ENCODE results near the gene TNFAIP8L2.
A peak's percentile ranks its signal among the peaks of the same experiment; 100 is the strongest.
"Not testable (repeated sequence)": the region's sequence is repeated elsewhere in the genome, so short reads cannot be mapped to it uniquely, and the experiment has no call there.

Gene TNFAIP8L2

GRCh38 chr1:151196292-151196800 lies 39.9 kb downstream of the TNFAIP8L2 start:
- DNase-seq (ENCODE audit: low read depth in 2 of 2), result peak; percentile 90 to 93
- TF ChIP-seq CTCF (IDR thresholded peaks at IDR 0.05; ENCODE audit: low read depth, low read length), result peak; percentile 54
- H3K4me3 ChIP-seq (replicated peaks in 1 of 2; ENCODE audit: low read depth in 2 of 2, low read length in 2 of 2), result peak overlapping the region in 1 of 2 donors; percentile 21

DNA sequence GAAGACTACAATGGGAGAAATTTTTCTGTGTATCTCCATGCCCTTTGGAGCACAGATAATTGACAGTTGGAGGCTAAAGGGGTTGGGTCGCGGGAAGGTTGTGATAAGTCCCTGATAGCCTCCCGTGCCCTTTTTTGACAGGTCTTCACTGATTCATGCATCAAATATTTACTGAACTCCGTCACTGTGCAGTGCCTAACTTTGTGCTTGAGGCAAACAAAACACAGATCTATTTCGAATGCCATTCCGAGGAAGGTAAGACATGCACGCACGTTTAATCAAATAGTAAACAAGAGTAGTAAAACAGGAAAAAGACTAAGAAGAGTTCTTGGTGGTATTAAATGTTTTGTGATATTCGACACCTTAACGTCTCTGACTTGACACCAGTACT lies 41.4 kb downstream of the TNFAIP8L2 start:
- H3K4me3 ChIP-seq (replicated peaks in 1 of 2; ENCODE audit: low read depth in 2 of 2, low read length in 2 of 2), result peak overlapping the region; percentile 87 to 99
- no peak for DNase-seq (ENCODE audit: low read depth in 2 of 2)
- TF ChIP-seq CTCF (IDR thresholded peaks at IDR 0.05; ENCODE audit: low read depth, low read length), result no peak

DNA sequence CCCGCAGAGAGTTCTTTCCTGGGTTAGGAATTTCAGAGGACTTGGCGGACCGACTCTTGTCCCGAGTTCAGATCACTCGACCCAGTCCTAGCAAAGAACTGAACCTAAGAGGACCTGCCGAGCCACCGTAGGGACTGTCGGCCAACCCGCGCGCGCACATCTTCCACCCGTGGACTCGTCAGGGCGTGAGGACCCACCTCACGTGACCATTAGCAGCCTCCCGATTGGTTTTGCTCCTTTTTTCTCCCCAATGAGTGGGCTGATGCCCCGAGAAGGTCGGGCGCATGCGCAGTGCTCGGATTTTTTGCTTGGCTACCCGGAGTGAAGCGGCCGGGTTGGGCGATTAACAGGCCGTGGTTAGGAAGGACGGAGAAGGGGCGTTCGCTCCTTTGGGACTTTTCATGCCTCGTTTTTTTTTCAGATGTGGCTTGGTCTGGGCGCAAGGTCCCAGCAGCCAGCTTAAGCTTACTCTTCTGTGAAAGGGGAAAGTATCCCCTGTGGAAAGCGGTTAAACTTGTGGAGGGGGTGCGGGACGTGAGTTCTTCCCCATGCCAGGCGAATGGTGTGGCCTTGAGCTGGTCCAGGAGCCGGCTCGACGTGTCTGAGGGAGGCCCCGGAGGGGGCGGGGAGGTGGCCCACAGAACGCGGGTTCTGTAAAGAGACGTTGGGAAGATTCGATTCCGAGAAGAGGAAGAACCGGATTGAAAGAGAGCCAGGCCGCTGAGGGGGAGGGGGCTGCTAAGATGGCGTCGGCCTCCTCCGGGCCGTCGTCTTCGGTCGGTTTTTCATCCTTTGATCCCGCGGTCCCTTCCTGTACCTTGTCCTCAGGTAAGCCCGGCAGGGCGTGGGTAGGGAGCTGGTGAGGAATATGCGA lies 42.0 kb downstream of the TNFAIP8L2 start, which contains the start of gene PIP5K1A:
Gene PIP5K1A (plus strand): TSS at position 299 of the 874 bp plus-strand sequence. CDS start 445 bp downstream, at position 744.
- DNase-seq (ENCODE audit: low read depth in 2 of 2), result peak; percentile 99
- TF ChIP-seq CTCF (IDR thresholded peaks at IDR 0.05; ENCODE audit: low read depth, low read length), result no peak
- peak within 1 kb of the TSS; percentile 87 to 99 for H3K4me3 ChIP-seq (replicated peaks in 1 of 2; ENCODE audit: low read depth in 2 of 2, low read length in 2 of 2)

DNA sequence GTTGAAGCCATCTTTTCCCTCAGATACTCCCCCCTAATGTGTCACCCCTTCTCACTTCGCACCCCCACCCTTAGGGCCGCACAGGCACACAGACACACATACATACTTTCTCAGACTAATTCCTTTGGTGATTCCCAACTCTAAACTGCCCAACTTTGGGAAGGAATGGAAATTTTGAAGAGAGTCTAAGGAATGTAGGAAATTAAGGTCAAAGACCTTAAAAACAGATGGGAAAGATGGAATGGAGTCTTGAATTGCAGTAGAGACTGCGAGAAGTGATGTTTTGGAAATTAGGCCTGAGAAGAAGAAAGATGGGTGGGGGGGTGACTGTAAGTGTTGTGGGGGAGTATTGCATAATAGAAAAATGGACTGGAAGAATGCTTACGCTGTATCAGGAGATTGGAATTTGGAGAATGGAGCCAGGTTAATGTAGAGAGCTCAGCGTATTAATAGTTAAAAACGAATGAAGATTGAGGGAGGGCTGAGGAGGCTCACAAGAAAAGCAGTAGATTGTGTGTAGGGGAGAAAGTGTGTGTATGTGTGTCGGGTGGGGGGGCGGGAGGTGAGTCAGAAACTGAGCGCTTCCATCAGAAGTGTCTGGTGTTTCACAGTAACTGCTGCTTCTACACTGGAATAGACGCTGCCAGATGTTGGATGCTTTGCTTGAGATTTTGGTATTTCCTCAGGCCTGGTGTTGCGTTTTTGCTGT lies 43.6 kb downstream of the TNFAIP8L2 start:
- H3K4me3 ChIP-seq (replicated peaks in 1 of 2; ENCODE audit: low read depth in 2 of 2, low read length in 2 of 2), result peak overlapping the region; percentile 87 to 99
- no peak for TF ChIP-seq CTCF (IDR thresholded peaks at IDR 0.05; ENCODE audit: low read depth, low read length)
- DNase-seq (ENCODE audit: low read depth in 2 of 2), result peak; percentile 86 to 95

- DNase-seq (ENCODE audit: low read depth in 2 of 2); H3K4me3 ChIP-seq (replicated peaks in 1 of 2; ENCODE audit: low read depth in 2 of 2, low read length in 2 of 2): not testable (repeated sequence)
These were observed 49.0 kb downstream of the TNFAIP8L2 start for GRCh38 chr1:151205381-151205965.
